ENCODE results near the gene PDRG1. TPM values are rescaled to one million over a fixed set of nuclear protein-coding genes. Genes with fewer than 3 reads are reported as not detected.

Gene PDRG1
- total RNA-seq (2014; rRNA removed; shearing (Covaris generic)): 37.4 and 50.9 TPM in 2 replicates

- in situ Hi-C loops (cut with HindIII; ENCODE audit: low sequenced_read_pairs): no loop called here
- peak; percentile 90 for DNase-seq (ENCODE audit: low spot score)
Observed at GRCh38 chr20:31951530-31952453, at the start of gene PDRG1. Gene PDRG1 (minus strand): TSS chr20:31952046. CDS start chr20:31951961, 85 bp downstream.

GRCh38 chr20:31998246-31998645 lies 46.4 kb upstream of the PDRG1 start:
- no peak for DNase-seq (ENCODE audit: low spot score)
- in situ Hi-C loops (cut with HindIII; ENCODE audit: low sequenced_read_pairs): no loop called here

DNA sequence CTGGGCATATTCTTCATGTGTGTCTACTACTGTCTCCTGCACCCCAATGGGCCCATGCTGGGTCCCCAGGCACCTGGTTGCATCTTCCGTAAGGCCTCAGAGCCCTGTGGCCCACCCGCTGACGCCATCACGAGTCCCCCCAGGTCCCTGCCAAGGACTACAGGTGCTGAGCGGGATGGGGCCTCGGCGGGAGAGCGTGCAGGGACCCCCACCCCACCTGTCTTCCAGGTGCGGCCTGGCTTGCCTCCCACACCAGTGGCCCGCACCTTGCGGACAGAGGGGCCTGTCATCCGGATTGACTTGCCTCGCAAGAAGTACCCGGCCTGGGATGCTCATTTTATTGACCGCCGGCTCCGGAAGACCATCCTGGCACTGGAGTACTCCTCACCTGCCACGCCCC lies 45.1 kb upstream of the PDRG1 start:
- DNase-seq (ENCODE audit: low spot score): no peak
- in situ Hi-C loops (cut with HindIII; ENCODE audit: low sequenced_read_pairs): no loop called here

GRCh38 chr20:31992086-31992485 lies 40.2 kb upstream of the PDRG1 start:
- peak; percentile 93 for DNase-seq (ENCODE audit: low spot score)
- in situ Hi-C loops (cut with HindIII; ENCODE audit: low sequenced_read_pairs): no loop called here

DNA sequence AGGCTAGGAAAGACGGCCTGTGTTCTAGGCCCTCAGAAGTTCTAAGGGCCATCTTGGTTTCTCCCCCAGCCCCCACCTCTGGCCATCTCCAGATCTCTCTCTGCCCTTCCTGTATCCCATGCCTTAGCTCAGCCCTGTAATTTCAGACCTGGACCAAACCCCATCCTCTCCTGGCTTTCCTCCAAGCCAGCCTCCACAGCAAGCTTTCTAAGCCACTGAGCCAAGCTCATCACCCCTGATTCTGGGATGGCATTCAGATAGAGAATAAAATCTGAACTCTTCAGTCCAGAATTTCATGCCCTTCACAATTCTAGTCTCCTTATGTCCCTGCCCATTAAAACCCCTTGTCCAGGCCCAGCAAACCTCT lies 39.5 kb upstream of the PDRG1 start:
- peak; percentile 90 for DNase-seq (ENCODE audit: low spot score)

GRCh38 chr20:31990641-31991338 lies 38.9 kb upstream of the PDRG1 start:
- DNase-seq (ENCODE audit: low spot score): peak; percentile 81
- in situ Hi-C loops (cut with HindIII; ENCODE audit: low sequenced_read_pairs): no loop called here

More for the DNA sequence above, 39.5 kb upstream of the PDRG1 start:
- in situ Hi-C loops (cut with HindIII; ENCODE audit: low sequenced_read_pairs): no loop called here

DNA sequence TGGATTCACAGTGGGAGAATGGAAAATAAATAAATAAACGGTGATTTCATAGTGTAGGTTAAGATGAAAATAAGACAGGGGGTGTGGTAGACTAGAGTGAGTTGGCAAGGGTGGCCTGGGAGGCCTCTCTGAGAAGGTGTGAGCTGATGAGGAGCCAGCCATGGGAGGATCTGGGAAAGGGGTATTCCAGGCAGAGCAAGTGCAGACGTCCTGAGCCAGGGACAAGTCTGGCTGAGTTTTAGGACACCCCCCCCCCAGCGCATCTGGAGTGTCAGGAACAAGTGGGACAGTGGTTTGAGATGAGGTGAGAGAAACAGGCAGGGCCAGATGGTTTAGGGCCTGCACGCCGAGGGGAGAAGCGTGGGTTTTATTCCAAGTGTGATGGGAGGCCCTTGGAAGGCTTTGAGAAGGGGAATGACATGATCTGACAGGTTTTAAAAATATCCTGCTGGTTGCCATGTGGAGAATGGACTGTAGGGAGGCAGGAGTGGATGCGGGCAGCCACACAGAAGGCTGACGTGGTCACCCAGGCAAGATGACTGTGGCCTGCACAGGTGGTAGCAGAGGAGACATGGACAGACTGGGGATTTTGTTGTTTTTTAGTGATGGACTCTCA lies 37.3 kb upstream of the PDRG1 start:
- in situ Hi-C loops (cut with HindIII; ENCODE audit: low sequenced_read_pairs): no loop called here

GRCh38 chr20:31988430-31989015 lies 36.7 kb upstream of the PDRG1 start:
- in situ Hi-C loops (cut with HindIII; ENCODE audit: low sequenced_read_pairs): no loop called here
- no peak for DNase-seq (ENCODE audit: low spot score)

More for the DNA sequence above, 37.3 kb upstream of the PDRG1 start:
- DNase-seq (ENCODE audit: low spot score): peak; percentile 81

GRCh38 chr20:31987744-31988143 lies 35.9 kb upstream of the PDRG1 start:
- DNase-seq (ENCODE audit: low spot score): peak; percentile 41
- in situ Hi-C loops (cut with HindIII; ENCODE audit: low sequenced_read_pairs): no loop called here

DNA sequence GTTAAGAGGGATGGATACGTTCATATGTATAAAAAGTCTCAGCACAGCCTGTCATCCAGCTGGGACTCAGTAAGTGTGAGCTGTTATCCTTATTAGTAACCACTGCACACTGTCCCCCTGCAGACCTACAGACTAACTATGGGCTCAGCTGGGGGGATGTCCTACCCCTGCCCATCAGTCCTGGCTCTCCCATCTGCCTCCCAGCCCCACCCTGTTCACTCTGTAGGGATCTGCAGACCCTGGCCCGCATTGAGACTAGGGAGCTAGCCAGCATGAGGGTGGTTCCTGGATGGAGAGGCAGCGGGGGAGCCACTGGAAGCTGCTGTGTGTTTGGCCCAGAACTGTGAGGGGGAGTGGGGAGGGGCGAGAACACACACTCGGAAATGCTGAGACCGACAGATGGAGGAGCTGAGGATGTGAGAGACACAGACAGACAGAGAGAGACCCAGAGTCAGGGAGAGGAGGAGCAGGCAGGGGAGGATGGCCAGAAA lies 33.2 kb upstream of the PDRG1 start:
- DNase-seq (ENCODE audit: low spot score): peak; percentile 66
- in situ Hi-C loops (cut with HindIII; ENCODE audit: low sequenced_read_pairs): no loop called here

- peak; percentile 7 for DNase-seq (ENCODE audit: low spot score)
- in situ Hi-C loops (cut with HindIII; ENCODE audit: low sequenced_read_pairs): no loop called here
Observed at GRCh38 chr20:31981784-31982183, 29.9 kb upstream of the PDRG1 start.

GRCh38 chr20:31979713-31980426 lies 28.0 kb upstream of the PDRG1 start:
- DNase-seq (ENCODE audit: low spot score): no peak
- in situ Hi-C loops (cut with HindIII; ENCODE audit: low sequenced_read_pairs): no loop called here

GRCh38 chr20:31977080-31977479 lies 25.2 kb upstream of the PDRG1 start:
- DNase-seq (ENCODE audit: low spot score): peak; percentile 10
- in situ Hi-C loops (cut with HindIII; ENCODE audit: low sequenced_read_pairs): no loop called here

- in situ Hi-C loops (cut with HindIII; ENCODE audit: low sequenced_read_pairs): no loop called here
- DNase-seq (ENCODE audit: low spot score): no peak
Observed at GRCh38 chr20:31975874-31976273, 24.0 kb upstream of the PDRG1 start.

GRCh38 chr20:31974951-31975487 lies 23.2 kb upstream of the PDRG1 start:
- peak; percentile 65 for DNase-seq (ENCODE audit: low spot score)
- in situ Hi-C loops (cut with HindIII; ENCODE audit: low sequenced_read_pairs): no loop called here

- in situ Hi-C loops (cut with HindIII; ENCODE audit: low sequenced_read_pairs): no loop called here
- no peak for DNase-seq (ENCODE audit: low spot score)
Observed at GRCh38 chr20:31974296-31974695, 22.4 kb upstream of the PDRG1 start.

- in situ Hi-C loops (cut with HindIII; ENCODE audit: low sequenced_read_pairs): no loop called here
- DNase-seq (ENCODE audit: low spot score): peak; percentile 77
Observed at GRCh38 chr20:31972471-31973021, 20.7 kb upstream of the PDRG1 start.

GRCh38 chr20:31969991-31970390 lies 18.1 kb upstream of the PDRG1 start:
- peak; percentile 84 for DNase-seq (ENCODE audit: low spot score)
- in situ Hi-C loops (cut with HindIII; ENCODE audit: low sequenced_read_pairs): no loop called here

Data from G401 (cell line).